Ovary (tissue), 9 donors: ENCODE results near the gene KRT86. TPM values are rescaled to one million over a fixed set of nuclear protein-coding genes. Genes with fewer than 3 reads are reported as not detected.
A peak's percentile ranks its signal among the peaks of the same experiment; 100 is the strongest.

Source experiments
- DNase-seq, 5 donors: peaks; one replicate each; pipeline ENCODE4 v3.0.0-alpha.2; 2019 to 2020
- H3K27ac ChIP-seq, 2 donors: fragments of 200-600 bp; one replicate each; pipeline versions ENCODE4 v1.5.1 to v1.8.0; 2019 to 2022
- H3K27me3 ChIP-seq: fragments of 200-600 bp; one replicate; pipeline ENCODE4 v1.8.0; 2022
- H3K36me3 ChIP-seq: fragments of 200-600 bp; sonication (generic); one replicate; pipeline ENCODE4 v1.5.1; 2019
- H3K4me1 ChIP-seq: one replicate; pipeline ENCODE4 v1.8.1; 2013; ENCODE audit warnings: mild to moderate bottlenecking, moderate library complexity; ENCODE audit not compliant: insufficient read depth
- H3K4me3 ChIP-seq: fragments of 200-600 bp; sonication (generic); one replicate; pipeline ENCODE4 v1.5.1; 2017
- H3K9me3 ChIP-seq, 2 donors: fragments of 200-600 bp in 1 of 2; sonication (generic) in 1 of 2; one replicate each; pipeline versions ENCODE4 v1.5.1 to v1.8.1; 2013 to 2019; ENCODE audit warnings: mild to moderate bottlenecking in 1 of 2, moderate library complexity in 1 of 2
- EP300 ChIP-seq: sonication (generic); formaldehyde crosslinking; IDR thresholded peaks from one replicate; pipeline ENCODE4 v1.6.1; 2017; ENCODE audit warnings: antibody characterized with exemption
- POLR2A ChIP-seq: fragments of 450-650 bp; IDR thresholded peaks from one replicate; pipeline ENCODE4 v1.6.1; 2017; ENCODE audit warnings: antibody characterized with exemption, mild to moderate bottlenecking, moderate library complexity
- WGBS, 3 donors: extraction: QIAGEN DNeasy Blood & Tissue Kit in 1 of 3; methylation state at CpG; one replicate each; pipeline versions ENCODE4 v1.1.5 to v1.1.7; 2013 to 2017; 5-methylcytosine and 5-hydroxymethylcytosine counted together
- intact Hi-C, 4 donors: fragments of 100-400 bp; cut with DNase I; formaldehyde crosslinking; loops; one replicate each; pipeline versions ENCODE4 v1.11.0 to v1.15.1; 2022 to 2023
- polyA plus RNA-seq, 2 donors: library from polyadenylated mRNA; stranded (reverse); fragments of 200-250 nt in 1 of 2; fragments of 350-450 nt in 1 of 2; fragmentation: Illumina TruSeq in 1 of 2; extraction: RNeasy Lipid Tissue Mini Kit (QIAGEN cat#74804) in 1 of 2; gene quantifications; one replicate each; pipeline ENCODE4 v1.2.3, GENCODE V29; 2013 to 2014
- total RNA-seq, 7 donors: library from RNA; depleted of rRNA in 2 of 7; stranded (reverse); fragments of >200 nt in 2 of 7; fragmentation: NEBNext Ultra II Directional in 3 of 7; extraction: Animal tissue kit (Norgen Biotek cat#: 25700) in 3 of 7; gene quantifications; one replicate each; pipeline versions ENCODE4 v1.1.0 to v1.2.4, GENCODE V29; 2016 to 2023
- TF ChIP-seq, protein P1 (sequence below), 3 donors: fragments of 450-650 bp in 2 of 3; fragments of 200-600 bp in 1 of 3; IDR thresholded peaks; one replicate each; pipeline versions ENCODE4 v1.5.1 to v1.8.0; 2016 to 2022; ENCODE audit warnings: antibody characterized with exemption in 3 of 3, mild to moderate bottlenecking in 1 of 3
- donor health status: DM: no; HTN: no; CAD: no; lungs with moderate emphysema.
- donor health status: DM: no; HTN: no; CAD: no.
- donor health status: Bipolar disorder and iron deficiency.
- donor health status: DM: yes; HTN: yes; CAD: no.
- donor health status: DM: no; HTN: no; CAD: no.
- donor health status: DM: yes; HTN: yes; CAD: no.

KRT86 gene
- total and polyA plus RNA-seq, 9 donors: 0.69 TPM; not detected in 8

DNA sequence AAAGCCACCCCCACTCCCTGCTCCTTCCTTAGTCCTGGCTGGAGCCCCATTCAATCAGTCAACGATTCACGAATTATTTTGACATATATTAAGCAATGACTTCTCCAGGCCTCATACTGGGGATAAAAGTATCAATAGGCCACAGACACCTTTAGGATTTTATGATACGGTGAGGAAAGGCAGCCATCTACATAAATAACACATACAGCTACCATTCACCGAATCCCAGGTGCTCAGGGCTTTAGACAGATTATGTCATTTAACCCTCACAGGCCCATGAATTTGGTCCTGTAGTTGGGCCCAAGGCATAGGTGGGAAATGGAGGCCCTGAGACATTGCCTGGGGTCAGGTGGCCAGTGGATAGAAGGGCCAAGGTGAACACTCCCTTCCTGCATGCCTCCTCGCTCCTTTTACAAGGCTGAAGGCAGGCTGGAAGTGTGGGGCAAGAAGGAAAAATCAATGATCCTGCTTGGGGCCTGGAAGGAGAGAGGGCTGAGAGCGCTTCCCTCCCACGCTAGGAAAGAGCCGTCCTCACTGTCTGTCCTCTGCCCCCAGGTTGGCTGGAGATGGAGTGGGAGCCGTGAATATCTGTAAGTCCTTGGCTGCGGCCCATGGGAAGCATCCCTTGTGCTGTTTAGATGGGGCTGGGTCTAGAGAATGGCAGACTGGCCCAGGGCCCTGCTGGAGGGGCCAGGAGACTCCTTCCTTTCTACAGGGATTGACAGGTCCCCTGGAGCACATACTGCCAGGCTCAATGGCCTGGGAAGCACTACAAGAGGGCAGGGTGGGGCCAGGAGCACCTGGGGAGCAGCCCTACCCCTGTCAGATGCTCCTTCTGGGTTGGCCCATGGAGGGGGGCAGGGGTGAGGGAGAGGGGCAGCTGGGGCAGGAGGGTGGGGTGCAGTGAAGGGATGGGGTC is 26.6 kb upstream of the KRT86 start:
- Histone ChIP-seq H3K36me3 (no peaks in the 10 kb centered on the region), H3K9me3 (no peaks in the 10 kb centered on the region), H3K4me1 (peaks cover 7% of the 10 kb centered on the region), H3K27me3 (no peaks in the 10 kb centered on the region), H3K27ac (no peak overlapping the region), H3K4me3 (no peak overlapping the region)
- WGBS, 3 donors: 62 to 67% (median 67%) methylated on average over 10 of the region's 10 CpGs
- intact Hi-C loops: no loop called here
- DNase-seq: no peak
- TF ChIP-seq POLR2A (no peak), EP300 (no peak)
- TF ChIP-seq, protein P1, sequence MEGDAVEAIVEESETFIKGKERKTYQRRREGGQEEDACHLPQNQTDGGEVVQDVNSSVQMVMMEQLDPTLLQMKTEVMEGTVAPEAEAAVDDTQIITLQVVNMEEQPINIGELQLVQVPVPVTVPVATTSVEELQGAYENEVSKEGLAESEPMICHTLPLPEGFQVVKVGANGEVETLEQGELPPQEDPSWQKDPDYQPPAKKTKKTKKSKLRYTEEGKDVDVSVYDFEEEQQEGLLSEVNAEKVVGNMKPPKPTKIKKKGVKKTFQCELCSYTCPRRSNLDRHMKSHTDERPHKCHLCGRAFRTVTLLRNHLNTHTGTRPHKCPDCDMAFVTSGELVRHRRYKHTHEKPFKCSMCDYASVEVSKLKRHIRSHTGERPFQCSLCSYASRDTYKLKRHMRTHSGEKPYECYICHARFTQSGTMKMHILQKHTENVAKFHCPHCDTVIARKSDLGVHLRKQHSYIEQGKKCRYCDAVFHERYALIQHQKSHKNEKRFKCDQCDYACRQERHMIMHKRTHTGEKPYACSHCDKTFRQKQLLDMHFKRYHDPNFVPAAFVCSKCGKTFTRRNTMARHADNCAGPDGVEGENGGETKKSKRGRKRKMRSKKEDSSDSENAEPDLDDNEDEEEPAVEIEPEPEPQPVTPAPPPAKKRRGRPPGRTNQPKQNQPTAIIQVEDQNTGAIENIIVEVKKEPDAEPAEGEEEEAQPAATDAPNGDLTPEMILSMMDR (IDR thresholded peaks at IDR 0.05): no peak

DNA sequence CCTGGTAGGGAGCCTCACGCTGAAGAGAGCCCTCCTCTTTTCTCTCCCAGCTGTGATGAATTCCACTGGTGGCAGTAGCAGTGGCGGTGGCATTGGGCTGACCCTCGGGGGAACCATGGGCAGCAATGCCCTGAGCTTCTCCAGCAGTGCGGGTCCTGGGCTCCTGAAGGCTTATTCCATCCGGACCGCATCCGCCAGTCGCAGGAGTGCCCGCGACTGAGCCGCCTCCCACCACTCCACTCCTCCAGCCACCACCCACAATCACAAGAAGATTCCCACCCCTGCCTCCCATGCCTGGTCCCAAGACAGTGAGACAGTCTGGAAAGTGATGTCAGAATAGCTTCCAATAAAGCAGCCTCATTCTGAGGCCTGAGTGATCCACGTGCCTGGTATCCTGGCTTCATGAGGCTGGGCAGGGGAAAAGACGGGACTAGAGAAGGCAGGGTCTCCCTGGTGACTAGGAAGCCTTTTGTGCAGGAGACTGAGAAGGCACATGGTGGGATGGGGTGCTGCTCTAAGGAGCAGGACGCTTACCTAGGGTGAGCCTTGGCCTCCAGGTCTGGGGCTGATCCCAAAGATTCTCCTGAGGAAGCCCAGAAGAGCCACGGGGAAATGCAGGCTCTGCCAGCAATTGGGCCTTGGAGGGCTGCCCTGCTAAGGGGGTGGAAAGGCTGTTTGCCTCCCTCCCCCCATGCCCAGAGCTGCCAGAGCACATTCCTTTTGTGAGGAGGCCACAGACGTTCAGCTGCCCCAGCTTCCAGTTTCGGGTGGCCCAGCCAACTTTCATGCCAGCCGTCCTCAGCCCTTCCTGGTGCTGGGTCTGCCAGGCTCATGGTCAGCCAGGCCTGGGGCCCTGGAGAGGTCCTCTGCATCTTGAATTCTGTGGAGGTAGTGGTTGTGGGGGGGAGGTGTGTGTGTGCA is 25.6 kb upstream of the KRT86 start:
- intact Hi-C loops: no loop called here
- no peaks in the 10 kb centered on the region for H3K36me3 ChIP-seq
- no peak for TF ChIP-seq POLR2A
- H3K27me3 ChIP-seq: no peaks in the 10 kb centered on the region
- DNase-seq: peak in 1 of 5 donors; percentile 13
- H3K4me3 ChIP-seq: no peak overlapping the region
- H3K9me3 ChIP-seq: no peaks in the 10 kb centered on the region
- H3K4me1 ChIP-seq: peaks cover 6% of the 10 kb centered on the region
- H3K27ac ChIP-seq: no peak overlapping the region
- 73 to 77% (median 77%) methylated on average over 18 of the region's 18 CpGs for WGBS, 3 donors

DNA sequence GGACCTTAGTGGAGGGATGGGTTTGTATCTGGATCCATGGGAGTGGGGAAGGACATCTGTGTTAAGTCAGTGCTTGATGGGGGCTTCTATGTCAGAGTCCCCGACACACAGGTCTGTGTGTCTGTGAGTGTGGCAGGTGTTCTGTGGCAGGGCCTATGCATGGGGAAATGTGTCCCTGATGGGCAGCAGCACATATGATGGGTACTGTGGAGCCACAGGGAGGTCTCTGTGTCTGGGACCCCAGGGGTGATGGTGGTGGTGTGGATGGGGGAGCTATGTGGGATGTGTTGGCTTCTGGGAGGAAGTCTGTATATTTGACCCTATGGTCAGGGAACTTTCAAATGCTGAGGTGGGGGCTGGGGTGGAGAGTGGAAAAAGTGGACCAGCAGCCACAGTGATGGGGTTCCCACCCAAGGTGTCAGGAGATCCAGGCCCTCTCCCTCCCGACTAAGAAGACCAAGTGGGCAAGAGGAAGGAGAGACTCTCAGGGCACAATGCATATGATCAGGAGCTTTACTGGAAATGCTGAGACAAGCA is 24.9 kb upstream of the KRT86 start:
- Histone ChIP-seq H3K4me3 (no peak overlapping the region), H3K27me3 (no peaks in the 10 kb centered on the region), H3K27ac (no peak overlapping the region), H3K36me3 (no peaks in the 10 kb centered on the region), H3K9me3 (no peaks in the 10 kb centered on the region), H3K4me1 (no peaks in the 10 kb centered on the region)
- TF ChIP-seq EP300 (no peak), POLR2A (no peak)
- TF ChIP-seq, protein P1 (IDR thresholded peaks at IDR 0.05): no peak
- DNase-seq: peak in 1 of 5 donors; percentile 5
- WGBS, 3 donors: 81 to 88% (median 83%) methylated on average over 2 of the region's 2 CpGs
- intact Hi-C loops: no loop called here

DNA sequence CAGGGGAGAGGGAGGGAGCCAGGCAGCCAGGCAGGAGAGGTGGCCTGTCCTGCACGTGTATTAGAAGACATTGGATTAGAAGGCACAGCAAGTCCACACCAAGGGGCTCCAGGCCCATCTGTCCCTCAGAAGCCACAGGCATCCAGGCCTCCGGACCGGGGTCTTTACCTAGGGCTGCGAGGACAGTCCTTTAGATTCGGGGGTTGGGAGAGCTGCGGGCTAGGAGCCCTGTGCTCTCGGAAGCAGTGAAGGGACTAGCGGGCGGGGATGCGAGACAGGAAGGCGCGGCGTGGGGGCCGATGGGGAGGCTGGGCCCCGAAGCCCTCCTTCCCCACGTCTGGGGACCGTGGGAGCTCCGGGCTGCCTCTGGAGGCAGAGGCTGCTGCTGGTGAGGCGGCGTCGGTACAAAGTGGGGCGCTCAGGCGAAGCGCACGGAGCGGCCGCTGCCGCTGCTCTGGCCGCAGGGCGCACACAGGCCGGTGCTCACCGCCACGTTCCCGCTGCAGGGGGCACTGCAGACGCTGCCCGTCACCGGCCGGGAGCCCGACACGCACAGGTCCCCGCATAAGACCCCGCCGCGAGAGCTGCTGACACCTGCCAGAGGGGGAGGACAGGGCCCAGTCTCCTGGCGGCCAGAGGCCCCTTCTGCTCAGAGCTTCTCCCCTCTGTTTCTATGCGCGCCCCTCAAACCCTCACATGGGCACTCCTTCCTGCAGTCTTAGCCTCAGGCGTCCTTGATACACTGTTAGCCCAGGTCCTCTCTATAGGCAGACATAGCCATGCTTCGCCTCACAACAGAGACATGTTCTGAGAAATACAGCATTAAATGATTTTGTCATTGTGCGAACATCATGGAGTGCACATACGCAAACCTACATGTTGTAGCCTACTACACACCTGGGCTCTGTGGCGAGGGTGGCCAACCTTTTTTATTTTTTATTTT is 24.1 kb upstream of the KRT86 start:
- Histone ChIP-seq H3K36me3 (no peaks in the 10 kb centered on the region), H3K4me1 (no peaks in the 10 kb centered on the region), H3K4me3 (no peak overlapping the region), H3K9me3 (no peaks in the 10 kb centered on the region), H3K27me3 (no peaks in the 10 kb centered on the region), H3K27ac (no peak overlapping the region)
- 23 to 36% (median 31%) methylated on average over 43 to 52 of the region's 52 CpGs for WGBS, 3 donors
- DNase-seq: no peak
- TF ChIP-seq, protein P1 (IDR thresholded peaks at IDR 0.05): no peak
- TF ChIP-seq EP300 (no peak), POLR2A (no peak)
- intact Hi-C loops: no loop called here
